Measurements from ENCODE around the gene CDC23. TPM values are rescaled to one million over a fixed set of nuclear protein-coding genes. Genes with fewer than 3 reads are reported as not detected.

CDC23 gene
- total and polyA plus RNA-seq, 2 donors (not counting 1 experiment from before 2014, with no cell fraction given), result 11.8 to 35.4 TPM

- CTCF ChIA-PET, result interaction anchor here (1.0 kb wide), 1 partner anchor 11 kb away, joined by 3 read pairs; no protein-coding TSS in a partner anchor
These were observed 20.3 kb downstream of the CDC23 start for GRCh38 chr5:138192826-138193225.

DNA sequence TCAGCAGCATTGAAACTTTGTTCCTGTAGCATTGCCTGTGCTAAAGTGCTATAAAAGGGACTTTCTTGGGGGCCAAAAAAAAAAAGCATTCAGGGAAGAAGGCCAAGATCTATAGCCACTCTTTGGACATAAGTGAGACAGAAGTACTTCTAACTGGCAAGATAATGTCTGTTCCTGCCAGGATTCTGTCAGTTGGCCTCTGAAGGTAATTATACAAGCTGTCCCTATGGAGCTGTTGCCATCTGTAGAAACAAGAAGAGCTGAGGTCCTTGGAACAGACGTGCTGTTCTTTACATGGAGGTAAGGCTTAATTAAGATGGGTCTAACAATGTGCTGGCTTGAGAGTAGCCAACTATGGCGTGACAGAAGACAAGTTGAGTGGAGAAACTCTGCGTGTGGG is 24.5 kb downstream of the CDC23 start:
- Histone ChIP-seq H2AFZ (ENCODE audit: insufficient read depth, low read depth, low read length, poor library complexity, severe bottlenecking) (no peak overlapping the region), H4K20me1 (ENCODE audit: control insufficient read depth, insufficient read depth, low read length, poor library complexity, severe bottlenecking) (no peaks in the 10 kb centered on the region), H3K9me3 (ENCODE audit: control extremely low read depth in 1 of 3, control insufficient read depth in 2 of 3, insufficient read depth in 1 of 3, low read length in 2 of 3) (no peaks in the 10 kb centered on the region), H3K4me2 (replicated peaks; ENCODE audit: low read depth, low read length, poor library complexity, severe bottlenecking) (no peak overlapping the region), H3K79me2 (ENCODE audit: control insufficient read depth, insufficient read depth, low read length) (no peaks in the 10 kb centered on the region), H3K27me3 (replicated peaks in 1 of 4; ENCODE audit: control extremely low read depth in 1 of 4, control insufficient read depth in 3 of 4, insufficient read depth in 4 of 4, low read length in 3 of 4) (no peaks in the 10 kb centered on the region), H3K27ac (ENCODE audit: low read length in 2 of 2) (no peak overlapping the region), H3K9ac (ENCODE audit: low read length) (no peak overlapping the region), H3K4me1 (ENCODE audit: control insufficient read depth in 2 of 2, insufficient read depth in 2 of 2, low read length in 2 of 2) (no peaks in the 10 kb centered on the region), H3K4me3 (ENCODE audit: control extremely low read depth in 1 of 5, extremely low read depth in 1 of 5, insufficient read depth in 1 of 5, low read depth in 2 of 5, low read length in 4 of 5) (no peak overlapping the region), H3K36me3 (replicated peaks in 1 of 2; ENCODE audit: control extremely low read depth in 1 of 2, control insufficient read depth in 1 of 2, extremely low read depth in 1 of 2, insufficient read depth in 2 of 2, low read length in 1 of 2) (peaks cover 0 to 66% of the 10 kb centered on the region in 2 experiments)
- CTCF ChIA-PET, result interaction anchor here (0.8 to 2.5 kb wide), 4 partner anchors 17 to 410 kb away, joined by 3 to 7 read pairs (median 3); partner anchors contain the start of gene KDM3B
- intact Hi-C loops (cut with micrococcal nuclease), result no loop called here
- Mint-ChIP-seq H3K27ac (no peak overlapping the region), H3K4me3 (no peak overlapping the region), H3K4me1 (no peaks in the 10 kb centered on the region), H3K27me3 (no peaks in the 10 kb centered on the region), H3K9me3 (ENCODE audit: insufficient read depth) (no peaks in the 10 kb centered on the region)
- WGBS (ENCODE audit: insufficient coverage), result 95% methylated on average over 3 of the region's 3 CpGs
- POLR2A ChIA-PET, result interaction anchor here (0.7 kb wide), 1 partner anchor 165 kb away, joined by 3 read pairs; no protein-coding TSS in a partner anchor
- DNase-seq (no peak), ATAC-seq (ENCODE audit: low read depth) (no peak)
- no peak for TF ChIP-seq CTCF (IDR thresholded peaks at IDR 0.05)
- no peak for TF ChIP-seq EZH2 (IDR thresholded peaks at IDR 0.05; ENCODE audit: borderline replicate concordance, insufficient read depth, low read depth, low read length, poor library complexity, severe bottlenecking)

More at GRCh38 chr5:138192826-138193225, 20.3 kb downstream of the CDC23 start:
- no peak overlapping the region for H3K4me3 ChIP-seq (ENCODE audit: control extremely low read depth in 1 of 5, extremely low read depth in 1 of 5, insufficient read depth in 1 of 5, low read depth in 2 of 5, low read length in 4 of 5)
- intact Hi-C loops (cut with micrococcal nuclease), result no loop called here
- DNase-seq, result no peak
- Mint-ChIP-seq H3K27ac (no peak overlapping the region), H3K27me3 (no peaks in the 10 kb centered on the region), H3K4me3 (no peak overlapping the region), H3K4me1 (peaks cover 2% of the 10 kb centered on the region), H3K9me3 (ENCODE audit: insufficient read depth) (peaks cover 3% of the 10 kb centered on the region)
- peaks cover 0 to 3% of the 10 kb centered on the region in 2 donors for H3K4me1 ChIP-seq (ENCODE audit: control insufficient read depth in 2 of 2, insufficient read depth in 2 of 2, low read length in 2 of 2)
- H4K20me1 ChIP-seq (ENCODE audit: control insufficient read depth, insufficient read depth, low read length, poor library complexity, severe bottlenecking), result no peaks in the 10 kb centered on the region
- H3K36me3 ChIP-seq (replicated peaks in 1 of 2; ENCODE audit: control extremely low read depth in 1 of 2, control insufficient read depth in 1 of 2, extremely low read depth in 1 of 2, insufficient read depth in 2 of 2, low read length in 1 of 2), result peaks cover 2 to 55% of the 10 kb centered on the region in 2 experiments
- H3K79me2 ChIP-seq (ENCODE audit: control insufficient read depth, insufficient read depth, low read length), result no peaks in the 10 kb centered on the region
- POLR2A ChIA-PET, result no interaction called here
- ATAC-seq (ENCODE audit: low read depth), result no peak
- no peaks in the 10 kb centered on the region for H3K9me3 ChIP-seq (ENCODE audit: control extremely low read depth in 1 of 3, control insufficient read depth in 2 of 3, insufficient read depth in 1 of 3, low read length in 2 of 3)
- no peak overlapping the region for H3K4me2 ChIP-seq (replicated peaks; ENCODE audit: low read depth, low read length, poor library complexity, severe bottlenecking)
- TF ChIP-seq CTCF (IDR thresholded peaks at IDR 0.05) (no peak), EZH2 (IDR thresholded peaks at IDR 0.05; ENCODE audit: borderline replicate concordance, insufficient read depth, low read depth, low read length, poor library complexity, severe bottlenecking) (no peak)
- H3K27ac ChIP-seq (ENCODE audit: low read length in 2 of 2), result no peak overlapping the region
- H2AFZ ChIP-seq (ENCODE audit: insufficient read depth, low read depth, low read length, poor library complexity, severe bottlenecking), result no peak overlapping the region
- 60% methylated on average over 1 of the region's 3 CpGs for WGBS (ENCODE audit: insufficient coverage)
- no peak overlapping the region for H3K9ac ChIP-seq (ENCODE audit: low read length)
- H3K27me3 ChIP-seq (replicated peaks in 1 of 4; ENCODE audit: control extremely low read depth in 1 of 4, control insufficient read depth in 3 of 4, insufficient read depth in 4 of 4, low read length in 3 of 4), result no peaks in the 10 kb centered on the region
